GM19239 (cell line): ENCODE results near the gene TTLL1.
A peak's percentile ranks its signal among the peaks of the same experiment; 100 is the strongest.
"Not testable (repeated sequence)": the region's sequence is repeated elsewhere in the genome, so short reads cannot be mapped to it uniquely, and the experiment has no call there.

Source experiments
- DNase-seq: peaks from one replicate; pipeline ENCODE4 v3.0.0; 2011; ENCODE audit warnings: low spot score; ENCODE audit not compliant: insufficient read length
- FAIRE-seq: peaks from 2 replicates; lab custom pipeline; 2011; peaks lifted over from hg19 to GRCh38; lab: Jason Lieb, UNC

The TTLL1 gene

DNA sequence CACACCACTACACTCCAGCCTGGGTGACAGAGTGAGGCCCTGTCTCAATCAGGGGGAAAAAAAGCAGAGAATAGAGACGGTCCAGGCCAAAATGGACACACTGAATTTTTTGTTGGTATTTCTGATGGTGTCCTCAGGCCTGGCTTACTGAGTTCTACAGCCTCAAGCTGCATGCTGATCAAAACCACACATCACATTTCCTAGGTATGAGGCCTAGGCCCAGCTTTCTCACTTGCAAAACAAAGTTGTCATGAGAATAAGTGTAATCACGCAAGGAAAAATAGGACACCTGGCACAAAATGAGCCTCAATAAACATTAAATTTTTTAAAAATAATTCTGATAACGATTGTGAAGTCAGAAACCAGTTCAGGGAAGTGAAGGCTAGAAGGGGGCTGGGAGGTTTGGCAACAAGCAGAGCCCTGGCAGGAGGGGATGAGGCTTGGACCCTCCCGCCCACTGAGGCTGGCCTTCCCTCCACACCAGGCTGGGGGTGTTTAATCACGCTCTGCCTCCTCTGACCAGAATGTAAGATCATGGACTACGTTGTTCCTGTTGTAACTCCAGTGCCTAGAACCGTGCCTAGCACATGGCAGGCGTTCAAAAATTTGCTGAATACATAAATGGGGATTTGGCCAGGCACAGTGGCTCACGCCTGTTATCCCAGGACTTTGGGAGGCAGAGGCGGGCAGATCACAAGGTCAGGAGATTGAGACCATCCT, 92.4 kb downstream of the TTLL1 start:
- no peak for DNase-seq

DNA sequence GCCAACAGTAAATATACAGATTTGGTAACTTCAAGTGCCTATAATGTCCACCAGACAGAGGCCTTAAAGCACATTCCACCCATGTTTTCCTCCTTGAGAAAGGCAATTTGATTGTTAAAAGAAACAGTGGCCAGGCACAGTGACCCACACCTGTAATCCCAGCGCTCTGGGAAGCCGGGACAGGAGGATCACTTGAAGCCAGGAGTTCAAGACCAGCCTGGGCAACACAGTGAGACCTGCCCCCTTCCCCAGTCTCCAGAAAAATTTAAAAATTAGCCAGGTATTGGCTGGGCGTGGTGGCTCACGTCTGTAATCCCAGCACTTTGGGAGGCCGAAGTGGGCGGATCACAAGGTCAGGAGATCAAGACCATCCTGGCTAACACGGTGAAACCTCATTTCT, 93.5 kb downstream of the TTLL1 start:
- not testable (repeated sequence) for FAIRE-seq, DNase-seq

More for the DNA sequence above, 92.4 kb downstream of the TTLL1 start:
- no peak for FAIRE-seq

DNA sequence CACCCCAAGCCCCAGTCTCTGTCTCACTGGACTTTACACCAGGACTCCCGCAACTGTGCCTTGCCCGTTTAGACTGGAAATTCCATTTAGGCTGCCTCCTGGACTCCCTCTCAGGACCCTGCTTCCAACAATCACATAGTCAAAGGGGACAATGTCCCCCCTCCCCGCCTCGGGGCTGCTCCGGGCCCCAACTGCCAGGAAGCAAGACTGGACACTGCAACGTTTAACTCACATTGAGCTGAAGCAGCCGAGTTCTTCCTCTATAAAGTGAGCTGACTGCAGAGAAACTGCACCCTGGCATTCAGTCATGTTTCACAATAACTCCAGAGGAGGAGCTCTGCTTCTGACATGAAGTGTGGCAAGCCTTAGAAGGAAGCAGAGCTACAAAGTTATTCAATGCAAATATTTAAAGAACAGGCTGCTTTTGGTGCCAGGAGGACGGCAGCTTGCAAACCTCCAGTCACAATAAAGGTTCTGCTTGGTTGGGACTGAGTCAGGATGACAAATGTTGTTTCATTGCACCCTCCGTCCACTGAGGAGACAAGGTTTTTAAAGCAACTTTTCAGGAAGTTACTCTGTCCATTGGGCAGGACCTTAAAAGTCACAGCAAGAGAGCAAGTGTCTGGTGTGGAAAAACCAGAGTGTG, 94.2 kb downstream of the TTLL1 start:
- DNase-seq (no peak), FAIRE-seq (peak; percentile 78)

DNA sequence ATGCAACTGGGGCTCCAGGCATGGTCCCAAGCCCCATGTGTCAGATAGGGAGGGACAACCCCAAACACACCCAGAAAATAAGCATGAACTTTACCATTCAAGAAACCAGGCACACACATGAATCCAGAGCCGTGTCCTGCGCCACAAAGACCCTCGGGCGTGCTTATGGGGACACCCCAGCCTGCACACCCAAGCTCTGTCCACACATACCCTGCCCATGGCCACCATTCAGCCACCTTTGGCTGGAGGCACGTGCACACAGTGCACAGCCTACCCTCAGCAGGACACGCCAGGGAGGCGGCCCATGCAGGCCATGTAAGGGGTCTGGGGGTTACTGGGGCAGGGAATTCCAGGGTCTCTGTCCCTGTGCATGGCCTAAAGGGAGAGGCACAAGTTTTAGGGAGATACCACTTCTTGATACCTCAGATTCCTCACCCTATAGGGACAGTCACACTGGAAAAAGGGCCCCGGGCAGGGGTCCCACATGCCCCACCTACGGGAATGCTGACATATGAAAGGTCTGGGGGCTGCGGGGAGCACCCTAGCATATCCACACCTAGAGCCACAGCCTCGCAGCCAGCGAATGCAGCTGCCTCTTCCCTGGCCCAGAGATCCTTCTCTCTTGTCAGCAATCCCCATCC, 94.8 kb downstream of the TTLL1 start:
- no peak for FAIRE-seq

DNA sequence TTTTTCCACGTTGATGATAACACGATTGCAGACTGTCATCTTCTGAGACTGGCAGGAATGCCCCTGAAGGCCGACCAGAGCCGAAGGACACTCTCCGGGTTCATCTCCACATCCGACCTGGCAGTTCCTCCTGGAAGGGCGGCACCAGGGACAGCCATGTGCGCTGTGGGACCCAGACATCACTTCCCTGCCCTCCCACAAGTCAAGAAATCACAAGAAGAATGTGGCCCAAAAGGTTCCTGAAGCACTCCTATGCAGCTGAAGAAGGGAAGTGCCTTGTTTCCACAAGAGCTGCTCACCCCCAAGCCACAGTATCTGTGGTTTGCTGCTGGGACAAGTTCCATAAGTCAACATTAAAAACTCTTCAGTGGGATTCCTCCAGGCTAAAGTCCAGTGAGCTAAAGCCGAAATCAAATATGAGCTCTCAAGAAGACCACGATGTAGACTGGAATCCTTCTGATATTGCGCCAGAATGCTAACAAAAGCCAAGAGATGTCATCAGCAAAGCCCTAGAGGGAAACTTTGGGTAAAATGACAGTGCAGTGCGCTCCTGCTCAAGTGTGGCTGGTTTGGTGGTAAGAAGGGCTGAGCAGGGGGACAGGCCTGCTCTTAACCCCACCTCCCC, 95.4 kb downstream of the TTLL1 start:
- no peak for DNase-seq
- FAIRE-seq = no peak

More for the DNA sequence above, 94.8 kb downstream of the TTLL1 start:
- no peak for DNase-seq

DNA sequence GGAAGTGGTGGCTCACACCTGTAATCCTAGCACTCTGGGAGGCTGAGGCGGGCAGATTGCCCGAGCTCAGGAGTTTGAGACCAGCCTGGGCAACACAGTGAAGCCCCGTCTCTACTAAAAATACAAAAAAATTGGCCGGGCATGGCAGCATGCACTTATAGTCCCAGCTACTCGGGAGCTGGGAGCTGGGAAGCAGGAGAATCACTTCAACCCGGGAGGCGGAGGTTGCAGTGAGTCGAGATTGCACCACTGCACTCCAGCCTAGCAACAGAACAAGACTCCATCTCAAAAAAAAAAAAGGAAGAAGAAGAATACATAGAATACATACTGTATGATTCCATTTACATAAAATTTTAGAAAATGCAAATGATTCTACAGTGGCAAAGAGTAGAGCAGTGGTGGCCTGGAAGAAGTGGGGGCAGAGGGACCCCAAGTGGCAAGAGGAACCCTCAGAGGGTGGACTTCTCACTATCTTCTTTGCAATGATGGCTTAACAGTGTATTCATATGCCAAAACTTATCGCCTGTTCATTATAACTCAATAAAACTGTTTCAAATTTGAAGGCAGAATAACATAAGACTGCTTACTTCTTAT, 96.2 kb downstream of the TTLL1 start:
- DNase-seq = no peak

DNA sequence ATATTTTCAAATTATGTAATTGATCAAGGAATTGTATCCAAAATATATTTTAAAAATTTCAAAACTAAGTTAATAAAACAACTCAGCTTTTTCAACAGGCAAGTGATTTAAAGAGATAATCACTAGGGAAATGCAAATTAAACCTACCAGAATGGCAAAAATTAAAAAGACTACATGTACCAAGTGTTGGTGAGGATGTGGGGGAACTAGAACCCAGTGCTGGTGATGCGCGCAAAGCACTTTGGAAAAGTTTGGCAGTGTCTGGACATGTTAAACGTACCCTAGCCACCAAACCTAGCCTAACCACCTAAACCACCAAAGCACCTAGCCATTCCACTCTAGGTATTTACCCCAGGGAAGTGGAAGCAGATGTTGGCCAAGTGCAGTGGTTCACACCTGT, 97.1 kb downstream of the TTLL1 start:
- DNase-seq (no peak), FAIRE-seq (peak; percentile 48)

More for the DNA sequence above, 96.2 kb downstream of the TTLL1 start:
- FAIRE-seq = no peak

DNA sequence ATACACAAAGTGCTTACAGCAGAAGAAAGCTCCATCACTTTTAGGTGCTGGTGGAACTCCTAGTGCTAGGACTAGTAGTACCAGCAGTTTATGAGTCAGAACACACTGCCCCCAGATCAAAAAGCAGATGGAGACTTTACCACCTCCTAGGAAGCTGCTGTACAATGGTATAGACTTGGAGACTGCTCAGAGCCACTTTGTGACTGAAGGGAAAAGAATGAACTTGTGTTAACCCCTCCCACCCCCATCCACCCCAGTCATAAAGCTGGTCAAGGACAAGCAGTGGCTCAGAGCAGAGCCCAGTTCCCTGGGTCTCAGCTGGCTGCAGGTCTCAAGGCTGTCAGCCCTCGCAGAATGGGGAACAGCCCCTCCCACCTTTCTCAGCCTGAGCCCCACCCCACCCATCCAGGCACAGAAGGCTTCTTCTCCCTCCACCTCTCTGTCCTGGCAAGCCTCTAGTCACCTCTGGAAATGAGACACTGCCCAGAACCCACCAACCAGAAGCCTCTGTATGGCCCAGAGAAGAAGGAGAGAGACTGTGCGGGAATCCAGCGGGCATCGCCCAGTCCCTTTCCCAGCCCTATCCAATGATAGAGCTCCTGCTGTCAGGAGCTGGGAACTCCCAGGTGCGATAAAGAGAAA, 98.1 kb downstream of the TTLL1 start:
- FAIRE-seq (peak; percentile 62), DNase-seq (no peak)

DNA sequence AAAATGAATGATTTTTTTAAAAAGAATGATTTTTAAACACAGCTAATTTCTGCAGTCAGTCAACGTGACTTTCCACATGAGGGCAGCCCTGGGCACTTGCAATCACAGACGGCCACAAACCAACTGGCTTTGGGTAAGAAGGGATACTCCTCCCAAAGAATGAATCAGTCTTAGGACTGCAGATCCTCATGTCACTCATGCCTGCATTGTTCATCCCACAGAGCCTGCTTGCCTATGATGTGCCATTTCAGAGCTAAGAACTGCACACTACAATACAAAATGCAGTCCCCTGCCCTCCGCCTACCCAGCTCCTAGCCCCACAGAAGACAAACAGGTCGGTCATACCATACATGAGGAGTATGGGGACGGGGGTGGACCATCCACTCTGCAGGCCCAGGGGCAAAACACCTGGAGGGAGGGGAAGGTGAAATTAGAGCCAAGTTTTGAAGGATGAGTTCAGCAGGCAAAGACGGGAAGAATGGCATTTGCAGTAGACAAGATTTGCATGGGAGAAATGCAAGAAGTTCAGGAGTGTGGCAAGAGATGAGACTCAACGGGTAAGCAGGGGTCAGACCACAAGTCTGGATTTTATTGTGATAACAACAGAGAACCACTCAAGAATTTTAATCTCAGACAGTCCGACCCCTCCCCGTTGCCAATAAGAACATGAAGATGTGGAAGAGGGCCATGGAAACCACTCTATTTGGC, 98.9 kb downstream of the TTLL1 start:
- DNase-seq (no peak), FAIRE-seq (no peak)
